ENCODE measurements around the gene AGMO.

DNA sequence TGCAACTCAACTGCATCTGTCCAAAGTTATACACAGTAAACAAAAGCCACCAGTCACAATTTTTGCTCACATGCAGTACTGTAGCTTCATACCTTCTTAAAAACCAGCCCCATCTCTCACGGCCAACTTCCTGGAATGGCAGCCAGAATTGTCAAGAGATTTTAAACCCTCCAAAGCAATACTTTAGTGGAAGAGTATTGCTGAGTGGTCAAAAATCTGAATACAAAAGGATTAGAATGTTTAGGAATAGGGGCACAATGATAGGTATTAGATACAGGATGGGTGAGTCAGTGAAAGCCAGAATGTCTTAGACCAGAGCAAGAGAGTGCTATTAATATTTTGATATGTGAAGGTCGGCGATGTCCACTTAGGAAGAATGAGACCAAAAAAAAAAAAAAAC is 193.9 kb downstream of the AGMO start:
- no peak for TF ChIP-seq POLR2A (IDR thresholded peaks at IDR 0.05)
- TF ChIP-seq, protein P1, sequence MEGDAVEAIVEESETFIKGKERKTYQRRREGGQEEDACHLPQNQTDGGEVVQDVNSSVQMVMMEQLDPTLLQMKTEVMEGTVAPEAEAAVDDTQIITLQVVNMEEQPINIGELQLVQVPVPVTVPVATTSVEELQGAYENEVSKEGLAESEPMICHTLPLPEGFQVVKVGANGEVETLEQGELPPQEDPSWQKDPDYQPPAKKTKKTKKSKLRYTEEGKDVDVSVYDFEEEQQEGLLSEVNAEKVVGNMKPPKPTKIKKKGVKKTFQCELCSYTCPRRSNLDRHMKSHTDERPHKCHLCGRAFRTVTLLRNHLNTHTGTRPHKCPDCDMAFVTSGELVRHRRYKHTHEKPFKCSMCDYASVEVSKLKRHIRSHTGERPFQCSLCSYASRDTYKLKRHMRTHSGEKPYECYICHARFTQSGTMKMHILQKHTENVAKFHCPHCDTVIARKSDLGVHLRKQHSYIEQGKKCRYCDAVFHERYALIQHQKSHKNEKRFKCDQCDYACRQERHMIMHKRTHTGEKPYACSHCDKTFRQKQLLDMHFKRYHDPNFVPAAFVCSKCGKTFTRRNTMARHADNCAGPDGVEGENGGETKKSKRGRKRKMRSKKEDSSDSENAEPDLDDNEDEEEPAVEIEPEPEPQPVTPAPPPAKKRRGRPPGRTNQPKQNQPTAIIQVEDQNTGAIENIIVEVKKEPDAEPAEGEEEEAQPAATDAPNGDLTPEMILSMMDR (IDR thresholded peaks at IDR 0.05): no peak

Measured in testis (tissue), 2 donors.